Fibroblast of lung (primary cell): ENCODE measurements around the gene IGLL1. TPM values are rescaled to one million over a fixed set of nuclear protein-coding genes. Genes with fewer than 3 reads are reported as not detected.
"Not testable (repeated sequence)": the region's sequence is repeated elsewhere in the genome, so short reads cannot be mapped to it uniquely, and the experiment has no call there.

Source experiments
- DNase-seq, 2 donors: peaks; one replicate each; pipeline versions ENCODE4 v3.0.0 to v3.0.0-alpha.2; 2010; ENCODE audit warnings: low read depth in 2 of 2
- H2AFZ ChIP-seq: 2 replicates; pipeline ENCODE4 v1.5.1; 2012; ENCODE audit warnings: low read length, control low read depth, inconsistent platforms
- H3K27ac ChIP-seq: 2 replicates; pipeline ENCODE4 v1.5.1; 2011; ENCODE audit warnings: low read length, control low read depth; ENCODE audit not compliant: insufficient read depth
- H3K27me3 ChIP-seq: 2 replicates; pipeline ENCODE4 v1.5.1; 2011; ENCODE audit warnings: mild to moderate bottlenecking, low read length; ENCODE audit not compliant: control insufficient read depth, insufficient read depth
- H3K36me3 ChIP-seq: 2 replicates; pipeline ENCODE4 v1.5.1; 2011; ENCODE audit warnings: low read length; ENCODE audit not compliant: control insufficient read depth, insufficient read depth
- H3K4me1 ChIP-seq: 2 replicates; pipeline ENCODE4 v1.5.1; 2011; ENCODE audit warnings: low read length; ENCODE audit not compliant: control insufficient read depth, insufficient read depth; ENCODE audit errors: extremely low read depth
- H3K4me2 ChIP-seq: 2 replicates; pipeline ENCODE4 v1.5.1; 2011; ENCODE audit warnings: low read length, control low read depth; ENCODE audit not compliant: insufficient read depth; ENCODE audit errors: extremely low read depth
- H3K4me3 ChIP-seq, 4 experiments: fragments of 200-600 bp in 1 of 4; sonication (generic) in 1 of 4; replicated peaks in 1 of 4; 2 replicates each; pipeline ENCODE4 v1.5.1; 2011 to 2016; ENCODE audit warnings: low read length in 4 of 4, low read depth in 3 of 4, mild to moderate bottlenecking in 3 of 4, control low read depth in 2 of 4, inconsistent platforms in 1 of 4, mixed read lengths in 1 of 4; ENCODE audit not compliant: insufficient read depth in 1 of 4; ENCODE audit errors: control extremely low read depth in 1 of 4
- H3K79me2 ChIP-seq: 2 replicates; pipeline ENCODE4 v1.5.1; 2012; ENCODE audit warnings: mild to moderate bottlenecking, low read length, inconsistent platforms; ENCODE audit not compliant: control insufficient read depth, insufficient read depth
- H3K9ac ChIP-seq: 2 replicates; pipeline ENCODE4 v1.5.1; 2011; ENCODE audit warnings: mild to moderate bottlenecking, low read length, control low read depth; ENCODE audit not compliant: insufficient read depth
- H3K9me3 ChIP-seq: 2 replicates; pipeline ENCODE4 v1.5.1; 2012; ENCODE audit warnings: low read depth, low read length; ENCODE audit not compliant: control insufficient read depth, insufficient read depth
- H4K20me1 ChIP-seq: 2 replicates; pipeline ENCODE4 v1.5.1; 2011; ENCODE audit warnings: low read length; ENCODE audit not compliant: control insufficient read depth, insufficient read depth; ENCODE audit errors: extremely low read depth
- EZH2 ChIP-seq: IDR thresholded peaks from 2 replicates; pipeline ENCODE4 v1.5.1; 2012; ENCODE audit warnings: low read length, control low read depth, mild to moderate bottlenecking; ENCODE audit errors: missing control alignments
- polyA plus RNA-seq, 2 donors: library from polyadenylated mRNA; depleted of rRNA in 1 of 2; stranded (reverse) in 1 of 2; unstranded in 1 of 2; fragments of >200 nt; gene quantifications; 2 replicates each; pipeline ENCODE4 v1.2.1, GENCODE V29; 2011 to 2012; ENCODE audit warnings: missing spikeins in 1 of 2
- total RNA-seq: library from RNA; depleted of rRNA; stranded (reverse); fragments of >200 nt; gene quantifications from 2 replicates; pipeline ENCODE4 v1.2.1, GENCODE V29; 2014
- TF ChIP-seq, protein P1 (sequence below), 2 donors: IDR thresholded peaks in 1 of 2; conservative IDR thresholded peaks in 1 of 2; 1 replicate in 1 of 2; 2 replicates in 1 of 2; pipeline ENCODE4 v1.5.1; 2011 to 2012; ENCODE audit warnings: low read length in 2 of 2, control low read depth in 1 of 2, inconsistent platforms in 1 of 2, low read depth in 1 of 2, mild to moderate bottlenecking in 1 of 2

IGLL1 gene
- total and polyA plus RNA-seq, 2 donors (not counting 1 experiment from before 2014, with no cell fraction given) = not detected

DNA sequence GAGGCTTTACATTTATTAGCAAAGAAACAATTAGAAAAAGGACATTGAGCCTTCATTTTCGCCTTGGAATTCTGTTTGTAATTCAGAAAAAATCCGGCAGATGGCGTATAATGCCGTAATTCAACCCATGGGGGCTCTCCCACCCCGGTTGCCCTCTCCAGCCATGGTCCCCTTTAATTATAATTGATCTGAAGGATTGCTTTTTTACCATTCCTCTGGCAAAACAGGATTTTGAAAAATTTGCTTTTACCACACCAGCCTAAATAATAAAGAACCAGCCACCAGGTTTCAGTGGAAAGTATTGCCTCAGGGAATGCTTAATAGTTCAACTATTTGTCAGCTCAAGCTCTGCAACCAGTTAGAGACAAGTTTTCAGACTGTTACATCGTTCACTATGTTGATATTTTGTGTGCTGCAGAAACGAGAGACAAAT lies 38.2 kb downstream of the IGLL1 start:
- peak in 1 of 2 donors; percentile 12 for DNase-seq
- H3K4me2 ChIP-seq, H3K4me3 ChIP-seq: not testable (repeated sequence)

DNA sequence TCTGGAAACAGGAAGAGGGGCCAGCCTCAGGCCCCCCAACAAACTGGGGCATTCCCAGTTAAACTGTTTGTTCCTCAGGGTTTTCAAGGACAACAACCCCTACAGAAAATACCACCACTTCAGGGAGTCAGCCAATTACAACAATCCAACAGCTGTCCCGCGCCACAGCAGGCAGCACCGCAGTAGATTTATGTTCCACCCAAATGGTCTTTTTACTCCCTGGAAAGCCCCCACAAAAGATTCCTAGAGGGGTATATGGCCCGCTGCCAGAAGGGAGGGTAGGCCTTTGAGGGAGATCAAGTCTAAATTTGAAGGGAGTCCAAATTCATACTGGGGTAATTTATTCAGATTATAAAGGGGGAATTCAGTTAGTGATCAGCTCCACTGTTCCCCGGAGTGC lies 39.3 kb downstream of the IGLL1 start:
- H3K4me2 ChIP-seq, DNase-seq, H2AFZ ChIP-seq, H3K9me3 ChIP-seq, H3K4me3 ChIP-seq, H3K27ac ChIP-seq, H3K4me1 ChIP-seq, H4K20me1 ChIP-seq, H3K36me3 ChIP-seq, H3K79me2 ChIP-seq, H3K27me3 ChIP-seq, H3K9ac ChIP-seq: not testable (repeated sequence)

More for the DNA sequence above, 38.2 kb downstream of the IGLL1 start:
- H4K20me1 ChIP-seq, H3K4me1 ChIP-seq, H2AFZ ChIP-seq, H3K27ac ChIP-seq, H3K36me3 ChIP-seq, H3K9me3 ChIP-seq, H3K27me3 ChIP-seq, H3K9ac ChIP-seq, H3K79me2 ChIP-seq: not testable (repeated sequence)
- TF ChIP-seq, protein P1, sequence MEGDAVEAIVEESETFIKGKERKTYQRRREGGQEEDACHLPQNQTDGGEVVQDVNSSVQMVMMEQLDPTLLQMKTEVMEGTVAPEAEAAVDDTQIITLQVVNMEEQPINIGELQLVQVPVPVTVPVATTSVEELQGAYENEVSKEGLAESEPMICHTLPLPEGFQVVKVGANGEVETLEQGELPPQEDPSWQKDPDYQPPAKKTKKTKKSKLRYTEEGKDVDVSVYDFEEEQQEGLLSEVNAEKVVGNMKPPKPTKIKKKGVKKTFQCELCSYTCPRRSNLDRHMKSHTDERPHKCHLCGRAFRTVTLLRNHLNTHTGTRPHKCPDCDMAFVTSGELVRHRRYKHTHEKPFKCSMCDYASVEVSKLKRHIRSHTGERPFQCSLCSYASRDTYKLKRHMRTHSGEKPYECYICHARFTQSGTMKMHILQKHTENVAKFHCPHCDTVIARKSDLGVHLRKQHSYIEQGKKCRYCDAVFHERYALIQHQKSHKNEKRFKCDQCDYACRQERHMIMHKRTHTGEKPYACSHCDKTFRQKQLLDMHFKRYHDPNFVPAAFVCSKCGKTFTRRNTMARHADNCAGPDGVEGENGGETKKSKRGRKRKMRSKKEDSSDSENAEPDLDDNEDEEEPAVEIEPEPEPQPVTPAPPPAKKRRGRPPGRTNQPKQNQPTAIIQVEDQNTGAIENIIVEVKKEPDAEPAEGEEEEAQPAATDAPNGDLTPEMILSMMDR (conservative IDR thresholded peaks at IDR 0.05 in 1 of 2, IDR thresholded peaks at IDR 0.05 in 1 of 2; ENCODE audit: low read depth in 1 of 2, low read length in 2 of 2) = peak; percentile 46 to 49

DNA sequence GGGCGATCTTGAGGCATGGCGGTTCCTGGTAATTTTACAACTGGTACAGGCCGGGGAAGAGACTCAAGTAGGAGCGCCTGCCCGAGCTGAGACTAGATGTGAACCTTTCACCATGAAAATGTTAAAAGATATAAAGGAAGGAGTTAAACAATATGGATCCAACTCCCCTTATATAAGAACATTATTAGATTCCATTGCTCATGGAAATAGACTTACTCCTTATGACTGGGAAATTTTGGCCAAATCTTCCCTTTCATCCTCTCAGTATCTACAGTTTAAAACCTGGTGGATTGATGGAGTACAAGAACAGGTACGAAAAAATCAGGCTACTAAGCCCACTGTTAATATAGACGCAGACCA lies 40.3 kb downstream of the IGLL1 start:
- not testable (repeated sequence) for H3K79me2 ChIP-seq, H3K9ac ChIP-seq, H3K9me3 ChIP-seq, H3K4me1 ChIP-seq, H3K36me3 ChIP-seq, H4K20me1 ChIP-seq, H3K27me3 ChIP-seq, DNase-seq, H2AFZ ChIP-seq, H3K27ac ChIP-seq, H3K4me3 ChIP-seq, H3K4me2 ChIP-seq

DNA sequence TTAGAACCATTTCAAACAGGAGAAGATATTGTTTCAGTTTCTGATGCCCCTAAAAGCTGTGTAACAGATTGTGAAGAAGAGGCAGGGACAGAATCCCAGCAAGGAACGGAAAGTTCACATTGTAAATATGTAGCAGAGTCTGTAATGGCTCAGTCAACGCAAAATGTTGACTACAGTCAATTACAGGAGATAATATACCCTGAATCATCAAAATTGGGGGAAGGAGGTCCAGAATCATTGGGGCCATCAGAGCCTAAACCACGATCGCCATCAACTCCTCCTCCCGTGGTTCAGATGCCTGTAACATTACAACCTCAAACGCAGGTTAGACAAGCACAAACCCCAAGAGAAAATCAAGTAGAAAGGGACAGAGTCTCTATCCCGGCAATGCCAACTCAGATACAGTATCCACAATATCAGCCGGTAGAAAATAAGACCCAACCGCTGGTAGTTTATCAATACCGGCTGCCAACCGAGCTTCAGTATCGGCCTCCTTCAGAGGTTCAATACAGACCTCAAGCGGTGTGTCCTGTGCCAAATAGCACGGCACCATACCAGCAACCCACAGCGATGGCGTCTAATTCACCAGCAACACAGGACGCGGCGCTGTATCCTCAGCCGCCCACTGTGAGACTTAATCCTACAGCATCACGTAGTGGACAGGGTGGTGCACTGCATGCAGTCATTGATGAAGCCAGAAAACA lies 40.8 kb downstream of the IGLL1 start:
- Histone ChIP-seq H3K79me2 (no peaks in the 10 kb centered on the region), H3K9me3 (no peaks in the 10 kb centered on the region), H3K9ac (no peak overlapping the region), H4K20me1 (no peaks in the 10 kb centered on the region), H3K4me3 (no peak overlapping the region), H3K27ac (no peak overlapping the region), H3K27me3 (no peaks in the 10 kb centered on the region), H2AFZ (peak overlapping the region; percentile 55), H3K4me1 (no peaks in the 10 kb centered on the region), H3K4me2 (no peak overlapping the region), H3K36me3 (no peaks in the 10 kb centered on the region)
- peak; percentile 70 to 78 for DNase-seq
- no peak for TF ChIP-seq EZH2
- TF ChIP-seq, protein P1 (conservative IDR thresholded peaks at IDR 0.05 in 1 of 2, IDR thresholded peaks at IDR 0.05 in 1 of 2; ENCODE audit: low read depth in 1 of 2, low read length in 2 of 2) = peak; percentile 79 to 87

DNA sequence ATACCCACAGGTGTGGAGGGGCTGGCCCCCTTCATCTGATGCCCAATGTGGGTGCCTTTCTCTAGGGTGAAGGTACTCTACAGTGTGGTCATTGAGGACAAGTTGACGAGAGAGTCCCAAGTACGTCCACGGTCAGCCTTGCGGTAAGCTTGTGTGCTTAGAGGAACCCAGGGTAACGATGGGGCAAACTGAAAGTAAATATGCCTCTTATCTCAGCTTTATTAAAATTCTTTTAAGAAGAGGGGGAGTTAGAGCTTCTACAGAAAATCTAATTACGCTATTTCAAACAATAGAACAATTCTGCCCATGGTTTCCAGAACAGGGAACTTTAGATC lies 41.4 kb downstream of the IGLL1 start:
- H3K79me2 ChIP-seq, H3K27me3 ChIP-seq, H3K9ac ChIP-seq, H2AFZ ChIP-seq, H3K36me3 ChIP-seq, H3K4me1 ChIP-seq, H3K27ac ChIP-seq, H3K4me2 ChIP-seq, H3K9me3 ChIP-seq, H3K4me3 ChIP-seq, H4K20me1 ChIP-seq, DNase-seq: not testable (repeated sequence)
